Stimulated activated CD8-positive, alpha-beta memory T cell treated with anti-CD3 and anti-CD28 coated beads, Interleukin-15, amount 100 ng/mL, for 1 hour (primary cell): ENCODE data around the gene COPS2.
"Not testable (repeated sequence)": the region's sequence is repeated elsewhere in the genome, so short reads cannot be mapped to it uniquely, and the experiment has no call there.

Experiments used
- DNase-seq: peaks from one replicate; pipeline ENCODE4 v3.0.0-alpha.2; 2020; ENCODE audit warnings: low read depth

Gene COPS2

DNA sequence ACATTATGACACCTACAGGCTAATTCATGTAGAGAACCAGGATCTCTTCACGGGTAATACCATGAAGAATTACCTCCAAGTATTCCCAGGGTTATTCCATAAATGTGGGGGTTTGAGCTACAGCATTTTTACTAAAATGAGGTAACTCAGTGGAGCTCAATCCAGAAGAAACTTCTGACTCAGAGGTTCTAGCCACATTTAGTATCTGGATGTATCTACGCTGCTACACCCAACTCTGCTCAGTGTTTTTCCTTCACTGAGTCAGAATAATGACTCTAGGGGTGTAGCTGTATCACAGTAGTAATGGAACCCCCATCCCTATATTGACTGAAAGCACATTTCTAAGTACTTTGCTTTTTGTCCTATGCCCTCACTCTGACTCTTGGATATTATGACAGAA lies 52.4 kb downstream of the COPS2 start:
- DNase-seq = no peak

DNA sequence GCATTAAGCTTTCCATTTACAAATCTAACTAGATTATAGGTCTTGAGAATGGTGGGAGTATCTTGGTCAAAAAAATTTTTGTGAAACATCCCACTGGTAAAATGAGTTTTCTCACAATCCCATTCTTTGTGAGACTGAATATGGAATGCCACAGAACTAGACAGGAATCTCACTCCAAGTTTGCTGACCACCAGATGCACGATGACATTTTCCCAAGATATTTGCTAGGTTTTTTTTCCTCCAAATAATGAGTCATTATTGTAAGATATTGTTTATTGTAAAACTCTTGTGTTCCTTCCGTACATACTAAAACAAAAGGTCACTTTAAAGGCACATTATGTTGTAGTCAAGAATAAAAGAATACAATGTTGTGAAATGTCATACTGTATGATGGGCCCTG lies 53.9 kb downstream of the COPS2 start:
- DNase-seq = no peak

DNA sequence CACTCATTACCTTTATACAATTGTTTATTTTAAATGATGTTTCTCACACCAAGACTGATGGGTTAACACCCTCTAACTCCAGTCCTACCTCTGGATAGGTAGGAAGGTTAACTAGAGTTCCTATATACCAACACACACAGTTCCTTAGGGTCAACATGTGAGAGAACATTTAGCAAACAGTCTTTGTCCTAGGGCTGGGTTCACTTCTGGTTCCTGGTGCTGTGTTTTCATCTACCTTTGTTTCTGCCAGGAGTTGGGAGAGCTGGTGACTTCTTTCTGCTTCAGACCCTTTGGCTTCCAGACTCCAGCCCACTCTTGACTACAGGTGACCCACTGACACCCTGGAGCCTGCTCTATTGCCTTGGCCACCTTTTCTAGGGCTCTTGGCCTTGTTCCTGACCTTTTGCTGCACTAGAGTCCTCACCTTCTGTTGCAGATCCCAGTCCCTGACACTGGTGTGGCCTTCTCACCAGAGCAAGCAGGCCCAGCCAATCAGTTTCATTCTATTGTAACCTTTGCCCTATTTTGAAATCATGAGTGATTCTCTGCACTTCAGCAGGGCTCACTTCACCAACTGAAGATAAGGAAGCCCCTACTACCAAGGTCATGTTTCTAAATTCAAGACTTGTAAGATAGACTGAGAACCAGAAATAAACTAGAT lies 59.2 kb downstream of the COPS2 start:
- no peak for DNase-seq

DNA sequence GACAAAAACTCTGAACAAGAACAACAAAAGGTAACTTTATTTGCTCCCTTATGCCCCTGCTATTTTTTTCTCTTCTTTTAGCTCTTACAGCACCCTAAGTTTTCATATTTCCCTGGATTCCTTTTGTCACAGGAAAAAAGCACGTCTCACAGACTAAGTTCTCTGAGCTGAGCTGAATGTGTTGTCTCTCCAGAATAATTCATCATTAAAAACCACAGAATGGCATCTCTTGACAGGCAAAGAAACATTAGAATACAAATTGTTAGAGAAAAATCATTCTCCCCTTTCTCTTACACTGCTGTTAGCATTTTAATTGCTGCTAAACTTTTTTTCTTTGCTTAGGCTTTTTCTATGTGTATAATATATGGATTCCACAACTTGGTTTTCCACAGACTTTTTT lies 60.5 kb downstream of the COPS2 start:
- DNase-seq = no peak

DNA sequence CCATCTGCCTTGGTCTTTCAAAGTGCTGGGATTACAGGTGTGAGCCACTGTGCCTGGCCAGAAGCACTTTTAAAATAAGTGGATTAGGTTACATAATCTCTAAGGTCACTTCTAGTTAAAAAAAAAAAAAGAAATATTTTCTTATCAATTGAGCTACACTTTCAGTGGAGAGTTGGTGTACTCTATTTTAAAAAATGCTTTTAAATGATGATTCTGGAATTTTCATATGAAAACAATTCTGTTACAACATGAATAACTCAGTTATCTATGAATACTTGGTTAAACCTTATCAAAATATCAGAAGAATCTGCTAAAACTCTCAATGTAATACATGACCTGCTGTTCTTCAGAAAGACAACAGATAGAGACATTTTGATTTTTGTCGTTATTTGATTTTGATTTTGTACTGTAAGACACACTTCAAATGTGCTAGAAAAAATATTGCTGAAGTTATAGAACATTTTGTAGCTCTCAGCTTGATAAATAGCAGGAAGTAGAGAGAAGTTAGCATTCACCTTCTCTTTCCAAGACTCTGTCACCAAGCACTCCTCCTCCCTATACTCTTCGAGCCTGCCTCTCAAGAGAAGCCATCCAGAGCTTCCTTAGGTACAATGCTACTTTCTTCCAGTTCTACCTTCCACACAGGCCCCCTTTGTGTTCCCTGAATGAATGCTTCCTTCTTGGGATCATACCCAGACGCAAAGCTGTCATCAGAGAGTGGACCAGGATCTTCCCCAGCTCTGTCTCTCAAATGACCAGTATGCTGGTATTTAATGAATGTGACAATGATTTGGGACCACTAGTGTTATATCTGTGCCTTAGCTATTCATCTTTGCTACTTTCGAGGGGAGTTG lies 61.9 kb downstream of the COPS2 start:
- DNase-seq = no peak

DNA sequence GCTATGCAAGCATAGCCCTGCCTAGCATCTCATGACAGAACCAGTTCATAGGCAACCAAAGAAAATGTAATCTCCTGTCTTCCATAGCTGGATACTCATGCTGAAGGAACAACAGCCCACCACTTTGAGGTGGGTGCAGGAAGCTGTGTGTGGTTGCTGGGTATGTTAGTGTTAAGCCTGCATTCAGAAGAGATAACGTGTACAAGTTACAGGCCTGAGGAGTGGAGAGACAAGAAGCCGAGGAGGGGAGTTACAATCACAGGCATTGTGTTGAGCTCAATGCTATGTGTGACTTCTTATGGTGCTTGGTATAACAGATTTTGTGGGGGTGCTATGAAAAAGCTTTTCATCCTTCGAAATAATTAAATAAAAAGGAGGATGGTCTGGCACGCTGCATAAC lies 66.4 kb downstream of the COPS2 start:
- no peak for DNase-seq

DNA sequence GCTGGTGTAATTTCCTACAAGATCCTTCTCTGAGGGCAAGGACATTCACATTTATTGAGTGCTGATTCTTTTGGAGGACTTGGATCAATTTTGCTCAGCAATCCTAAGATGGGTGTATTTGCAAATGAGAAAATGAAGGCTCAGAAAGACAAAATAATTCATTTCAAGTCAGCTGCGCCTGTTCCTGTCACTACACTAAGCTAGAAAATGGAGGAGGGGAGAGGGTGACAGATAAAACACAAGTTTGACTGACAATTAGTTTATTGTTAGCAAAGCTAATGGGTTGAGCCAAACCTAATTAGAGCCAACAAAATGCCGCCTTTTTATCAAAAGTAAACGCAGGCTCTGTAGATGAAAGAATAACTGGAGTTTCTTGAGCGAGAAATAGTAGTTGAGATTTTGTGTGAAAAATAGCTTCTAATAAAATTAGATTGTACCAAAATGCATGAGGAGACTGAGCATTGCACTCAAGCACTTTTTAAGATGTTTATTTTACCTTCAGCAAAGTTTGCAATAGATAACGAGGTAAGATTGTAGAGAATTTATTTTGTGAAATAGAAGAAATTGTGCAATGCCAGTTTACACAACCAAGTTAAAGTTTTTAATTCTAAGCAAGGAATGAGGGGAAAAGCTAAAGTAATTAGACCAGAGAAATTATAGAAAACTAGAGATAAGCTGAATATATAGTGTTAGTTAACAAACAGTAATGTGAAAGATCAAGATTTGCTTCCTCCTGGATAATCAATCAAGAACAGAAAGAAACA lies 69.5 kb downstream of the COPS2 start:
- no peak for DNase-seq

DNA sequence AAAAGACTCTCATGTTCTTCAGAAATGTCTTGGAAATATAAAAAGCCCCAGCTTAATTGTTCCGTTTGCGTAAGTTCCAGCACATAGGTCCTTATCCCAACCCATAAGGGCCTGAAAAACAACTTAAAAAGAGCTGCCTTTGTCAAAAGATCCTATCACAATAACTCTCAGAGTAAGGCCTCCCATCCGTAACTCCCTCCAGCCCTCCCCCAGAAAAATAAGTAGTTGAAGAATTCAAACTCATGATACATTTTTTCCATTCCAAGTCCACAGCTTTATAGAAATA lies 71.2 kb downstream of the COPS2 start:
- no peak for DNase-seq

DNA sequence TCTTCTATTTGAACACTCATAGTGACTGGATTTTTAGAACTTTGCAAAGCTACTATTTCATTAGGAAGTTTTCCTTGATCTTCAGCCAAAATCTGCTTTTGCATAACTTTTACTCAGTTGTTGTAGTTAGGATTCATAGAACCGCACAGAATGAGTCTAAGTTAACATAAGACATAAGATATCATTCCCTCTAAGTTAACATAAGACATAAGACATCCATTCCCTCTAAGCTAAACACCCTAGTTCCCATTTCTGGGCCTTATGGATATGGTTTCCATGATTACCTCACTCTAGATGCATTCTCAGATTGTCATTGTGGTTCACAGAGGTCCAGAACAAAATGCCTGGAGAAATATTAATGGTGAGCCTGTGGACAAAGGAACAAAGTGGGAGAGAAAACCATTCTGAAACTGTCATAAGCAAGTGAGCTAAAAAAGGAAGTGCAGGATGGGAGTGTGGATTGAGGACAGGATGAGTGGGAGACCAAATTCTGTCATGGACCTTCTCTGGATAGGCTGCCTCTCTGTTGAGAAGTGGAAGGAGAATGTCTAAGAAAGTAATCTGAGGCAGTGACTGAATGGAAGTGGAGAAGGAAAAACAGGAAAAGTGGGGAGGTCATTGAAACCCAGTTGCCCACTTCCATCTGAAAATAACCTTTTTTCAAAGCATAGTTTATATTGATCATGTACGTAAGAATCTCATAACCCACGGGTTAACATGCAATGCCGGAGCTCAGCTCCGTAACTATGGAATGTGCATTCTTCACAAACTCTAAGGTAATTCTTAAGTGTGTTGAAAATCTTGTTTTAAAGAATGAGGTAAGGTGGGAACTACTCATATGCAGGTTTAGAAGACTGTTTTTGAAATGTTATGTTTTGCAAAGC lies 71.8 kb downstream of the COPS2 start:
- DNase-seq = no peak

DNA sequence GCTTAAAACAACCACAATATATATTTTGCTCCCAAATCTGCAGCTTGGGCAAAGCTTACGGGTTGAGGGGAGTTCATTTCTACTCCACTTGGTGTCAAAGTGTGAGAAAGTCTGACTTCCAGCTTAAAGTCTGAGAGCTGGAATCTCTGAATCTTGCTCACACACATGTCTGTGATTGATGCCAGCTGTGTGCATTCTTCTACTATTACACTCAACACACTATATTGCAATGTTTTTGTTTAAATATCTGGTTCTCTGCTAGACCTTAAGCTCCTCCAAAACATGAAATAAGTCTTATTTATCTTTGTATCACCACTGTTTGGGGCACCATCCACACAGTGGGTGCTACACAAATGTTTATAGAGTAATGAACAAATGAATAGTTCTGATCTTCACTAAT lies 72.4 kb downstream of the COPS2 start:
- no peak for DNase-seq

DNA sequence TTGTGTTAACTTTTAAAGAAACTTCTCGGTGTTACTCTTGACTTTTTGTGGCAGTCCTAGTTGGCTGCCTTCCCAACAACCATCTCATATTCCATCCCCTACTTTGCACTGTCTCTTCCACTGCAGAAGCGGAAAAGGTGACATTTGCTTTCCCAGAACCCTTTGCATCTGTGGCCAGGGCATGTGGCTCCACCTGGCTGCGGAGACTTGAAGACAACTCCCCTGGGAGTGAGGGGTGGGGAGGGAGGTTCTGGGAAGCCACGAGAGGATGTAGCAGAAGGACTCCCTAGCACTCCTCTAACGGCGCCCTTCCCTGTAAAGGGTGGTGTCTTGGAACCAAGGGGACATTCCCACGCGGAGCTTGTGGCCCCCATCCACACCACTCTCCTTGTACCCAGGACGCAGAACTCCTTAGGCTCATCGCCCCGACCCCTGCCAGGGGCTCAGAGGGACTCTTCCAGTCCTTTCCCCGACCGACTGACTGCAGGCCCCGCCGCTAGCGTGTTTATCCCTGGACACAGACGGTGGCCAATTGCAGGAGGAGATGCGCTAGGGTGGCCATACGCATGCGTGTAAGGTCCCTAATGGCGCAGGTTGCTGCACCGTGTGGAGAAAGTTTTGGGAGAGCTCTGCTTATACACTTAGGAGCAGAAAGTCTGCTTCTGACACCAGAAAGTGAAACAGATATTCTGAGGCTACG lies 75.9 kb downstream of the COPS2 start:
- no peak for DNase-seq

DNA sequence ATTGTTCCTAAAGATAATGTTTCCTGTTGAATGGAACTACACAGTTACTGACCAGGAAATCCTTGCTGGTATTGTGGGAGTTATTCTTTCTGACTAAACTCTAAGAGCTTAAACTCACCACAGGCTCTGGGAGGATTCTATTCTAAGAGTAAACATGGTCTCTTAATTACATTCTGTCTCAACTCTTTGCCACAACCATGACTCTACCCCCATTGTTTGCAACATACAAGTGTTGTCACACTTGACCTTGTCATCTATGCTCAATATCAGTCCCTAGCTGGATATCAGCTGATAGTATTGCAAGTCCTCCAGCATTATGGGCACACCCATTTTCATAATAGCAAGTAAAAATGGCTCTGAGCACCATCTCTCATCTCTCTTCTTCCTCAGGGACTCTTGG lies 79.5 kb downstream of the COPS2 start:
- DNase-seq = no peak

DNA sequence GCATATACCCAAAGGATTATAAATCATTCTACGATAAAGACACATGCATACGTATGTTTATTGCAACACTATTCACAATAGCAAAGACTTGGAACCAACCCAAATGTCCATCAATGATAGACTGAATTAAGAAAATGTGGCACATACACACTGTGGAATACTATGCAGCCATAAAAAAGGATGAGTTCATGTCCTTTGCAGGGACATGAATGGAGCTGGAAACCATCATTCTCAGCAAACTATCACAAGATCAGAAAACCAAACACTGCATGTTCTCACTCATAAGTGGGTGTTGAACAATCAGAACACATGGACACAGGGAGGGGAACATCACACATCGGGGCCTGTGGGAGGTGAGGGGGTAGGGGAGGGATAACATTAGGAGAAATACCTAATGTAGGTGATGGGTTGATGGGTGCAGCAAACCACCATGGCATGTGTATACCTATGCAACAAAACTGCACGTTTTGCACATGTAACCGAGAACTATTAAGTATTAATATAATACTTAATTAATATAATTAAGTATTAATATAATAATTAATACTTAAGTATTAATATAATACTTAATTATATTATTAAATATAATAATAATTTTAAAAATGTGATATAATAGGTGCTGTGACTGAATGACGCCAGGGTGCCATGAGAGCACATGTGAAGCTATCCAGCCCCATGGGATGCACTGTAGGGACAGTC lies 80.7 kb downstream of the COPS2 start:
- DNase-seq = not testable (repeated sequence)
